MCF 10A (cell line): ENCODE results near the gene ERMN. TPM values are rescaled to one million over a fixed set of nuclear protein-coding genes. Genes with fewer than 3 reads are reported as not detected.

Source experiments
- BruUV-seq: library from RNA; stranded (reverse); fragments of 400-500 nt; replicated peaks from 2 replicates; lab custom pipeline; 2021; lab: Mats Ljungman, UMichigan
- CTCF ChIA-PET: fragments of 300-600 bp; sonication (Branson Sonifier 250); formaldehyde crosslinking; extraction: SDS; loops from one replicate; lab custom pipeline; 2021; ENCODE audit warnings: antibody characterized with exemption, inconsistent platforms; lab: Yijun Ruan, JAX
- POLR2A ChIA-PET: fragments of 300-600, 350-650 bp; sonication (Branson Sonifier 250); formaldehyde crosslinking; extraction: SDS; loops from one replicate; lab custom pipeline; 2020; ENCODE audit warnings: antibody characterized with exemption, inconsistent platforms; lab: Yijun Ruan, JAX
- DNase-seq: peaks from one replicate; pipeline ENCODE4 v3.0.0-alpha.2; 2018; ENCODE audit not compliant: unreplicated experiment
- H3K27ac Mint-ChIP-seq: one replicate; pipeline ENCODE4 v1.8.0; 2022; ENCODE audit warnings: mild to moderate bottlenecking, low read depth, mixed read lengths; ENCODE audit not compliant: unreplicated experiment
- H3K27me3 Mint-ChIP-seq: one replicate; pipeline ENCODE4 v1.8.0; 2022; ENCODE audit warnings: mixed read lengths; ENCODE audit not compliant: insufficient read depth, unreplicated experiment
- H3K36me3 Mint-ChIP-seq: one replicate; pipeline ENCODE4 v1.8.0; 2022; ENCODE audit warnings: mild to moderate bottlenecking, moderate library complexity, mixed read lengths; ENCODE audit not compliant: insufficient read depth, unreplicated experiment
- H3K4me1 Mint-ChIP-seq: one replicate; pipeline ENCODE4 v1.8.0; 2022; ENCODE audit warnings: mixed read lengths; ENCODE audit not compliant: insufficient read depth, unreplicated experiment
- H3K4me3 Mint-ChIP-seq: one replicate; pipeline ENCODE4 v1.8.0; 2022; ENCODE audit warnings: mild to moderate bottlenecking, moderate library complexity, mixed read lengths; ENCODE audit not compliant: unreplicated experiment
- H3K9me3 Mint-ChIP-seq: one replicate; pipeline ENCODE4 v1.8.0; 2022; ENCODE audit warnings: mixed read lengths; ENCODE audit not compliant: unreplicated experiment
- intact Hi-C: fragments of 100-400 bp; cut with micrococcal nuclease; formaldehyde crosslinking; loops from 2 replicates; pipeline ENCODE4 v1.14.1; 2022
- total RNA-seq: library from RNA; stranded (reverse); gene quantifications from 2 replicates; pipeline ENCODE4 v1.2.3, GENCODE V29; 2022
- TF ChIP-seq, protein P1 (sequence below): fragments of 200-600 bp; IDR thresholded peaks from one replicate; pipeline ENCODE4 v1.8.0; 2022; ENCODE audit warnings: antibody characterized with exemption, mild to moderate bottlenecking; ENCODE audit not compliant: unreplicated experiment

Gene ERMN
- total RNA-seq, 1 experiment from 2014 or later: not detected

DNA sequence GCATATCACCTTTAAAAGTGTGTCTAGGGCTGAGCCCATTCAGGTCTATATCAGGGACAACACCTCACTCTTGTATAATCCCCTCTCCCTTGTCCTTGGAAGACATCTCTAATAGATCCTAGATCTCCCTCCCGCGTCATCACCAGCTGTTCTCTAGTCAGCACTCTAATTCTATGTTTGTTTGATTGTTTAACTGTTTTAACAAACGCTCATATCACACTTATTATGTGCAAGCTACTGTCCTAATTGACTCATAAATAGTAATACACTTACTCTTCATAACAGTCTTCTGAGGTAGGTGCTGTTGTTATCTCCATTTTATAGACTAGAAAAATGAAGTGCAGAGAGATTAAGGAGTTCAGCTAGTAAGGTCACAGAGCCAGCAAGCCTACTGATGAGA lies 1.6 kb upstream of the ERMN start:
- no TSS peak for BruUV-seq
- intact Hi-C loops: loop anchor here (1.0 to 10.0 kb wide), 3 partner anchors 165 to 1952 kb away; no protein-coding TSS in a partner anchor
- no peaks in the 10 kb centered on the region for H3K27me3 Mint-ChIP-seq
- TF ChIP-seq, protein P1, sequence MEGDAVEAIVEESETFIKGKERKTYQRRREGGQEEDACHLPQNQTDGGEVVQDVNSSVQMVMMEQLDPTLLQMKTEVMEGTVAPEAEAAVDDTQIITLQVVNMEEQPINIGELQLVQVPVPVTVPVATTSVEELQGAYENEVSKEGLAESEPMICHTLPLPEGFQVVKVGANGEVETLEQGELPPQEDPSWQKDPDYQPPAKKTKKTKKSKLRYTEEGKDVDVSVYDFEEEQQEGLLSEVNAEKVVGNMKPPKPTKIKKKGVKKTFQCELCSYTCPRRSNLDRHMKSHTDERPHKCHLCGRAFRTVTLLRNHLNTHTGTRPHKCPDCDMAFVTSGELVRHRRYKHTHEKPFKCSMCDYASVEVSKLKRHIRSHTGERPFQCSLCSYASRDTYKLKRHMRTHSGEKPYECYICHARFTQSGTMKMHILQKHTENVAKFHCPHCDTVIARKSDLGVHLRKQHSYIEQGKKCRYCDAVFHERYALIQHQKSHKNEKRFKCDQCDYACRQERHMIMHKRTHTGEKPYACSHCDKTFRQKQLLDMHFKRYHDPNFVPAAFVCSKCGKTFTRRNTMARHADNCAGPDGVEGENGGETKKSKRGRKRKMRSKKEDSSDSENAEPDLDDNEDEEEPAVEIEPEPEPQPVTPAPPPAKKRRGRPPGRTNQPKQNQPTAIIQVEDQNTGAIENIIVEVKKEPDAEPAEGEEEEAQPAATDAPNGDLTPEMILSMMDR: no peak
- no peak overlapping the region for H3K27ac Mint-ChIP-seq
- CTCF ChIA-PET: interaction anchor here (0.5 to 7.7 kb wide), 74 partner anchors 8 to 1963 kb away, joined by 3 to 145 read pairs (median 5); partner anchors contain the start of gene ACVR1C
- POLR2A ChIA-PET: interaction anchor here (0.6 kb wide), 1 partner anchor 167 kb away, joined by 3 read pairs; no protein-coding TSS in a partner anchor
- no peak overlapping the region for H3K4me3 Mint-ChIP-seq
- peaks cover 8% of the 10 kb centered on the region for H3K4me1 Mint-ChIP-seq
- no peaks in the 10 kb centered on the region for H3K36me3 Mint-ChIP-seq
- DNase-seq: no peak
- no peaks in the 10 kb centered on the region for H3K9me3 Mint-ChIP-seq

DNA sequence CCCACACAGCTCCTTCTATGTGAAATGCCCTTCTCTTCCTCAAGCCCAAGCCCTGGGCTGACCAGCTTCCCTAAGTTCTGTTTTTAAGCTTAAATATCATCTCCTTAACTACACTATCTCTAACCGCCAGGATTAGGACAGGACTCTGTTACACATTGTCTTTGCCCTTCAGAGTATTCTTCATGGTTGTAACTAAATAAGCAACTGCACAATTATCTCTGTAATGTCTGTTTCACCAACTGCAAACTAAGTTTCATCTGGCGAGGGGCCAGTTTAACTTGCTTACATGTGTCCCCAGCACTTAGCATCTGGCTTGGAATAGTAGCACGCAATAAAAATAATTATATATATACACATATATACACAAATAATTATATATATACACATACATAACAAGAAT lies 1.1 kb upstream of the ERMN start:
- no peak overlapping the region for H3K27ac Mint-ChIP-seq
- H3K4me1 Mint-ChIP-seq: peaks cover 8% of the 10 kb centered on the region
- DNase-seq: no peak
- no peaks in the 10 kb centered on the region for H3K27me3 Mint-ChIP-seq
- ChIA-PET CTCF (interaction anchor here (0.6 to 7.7 kb wide), 49 partner anchors 8 to 1087 kb away, joined by 3 to 145 read pairs (median 5); partner anchors contain the start of gene ACVR1C), POLR2A (interaction anchor here (0.6 to 0.7 kb wide), 2 partner anchors 167 to 233 kb away, joined by 3 read pairs; no protein-coding TSS in a partner anchor)
- no TSS peak for BruUV-seq
- intact Hi-C loops: loop anchor here (1.0 to 10.0 kb wide), 3 partner anchors 166 to 1952 kb away; no protein-coding TSS in a partner anchor
- H3K4me3 Mint-ChIP-seq: no peak overlapping the region
- TF ChIP-seq, protein P1: no peak
- H3K9me3 Mint-ChIP-seq: no peaks in the 10 kb centered on the region
- H3K36me3 Mint-ChIP-seq: no peaks in the 10 kb centered on the region

DNA sequence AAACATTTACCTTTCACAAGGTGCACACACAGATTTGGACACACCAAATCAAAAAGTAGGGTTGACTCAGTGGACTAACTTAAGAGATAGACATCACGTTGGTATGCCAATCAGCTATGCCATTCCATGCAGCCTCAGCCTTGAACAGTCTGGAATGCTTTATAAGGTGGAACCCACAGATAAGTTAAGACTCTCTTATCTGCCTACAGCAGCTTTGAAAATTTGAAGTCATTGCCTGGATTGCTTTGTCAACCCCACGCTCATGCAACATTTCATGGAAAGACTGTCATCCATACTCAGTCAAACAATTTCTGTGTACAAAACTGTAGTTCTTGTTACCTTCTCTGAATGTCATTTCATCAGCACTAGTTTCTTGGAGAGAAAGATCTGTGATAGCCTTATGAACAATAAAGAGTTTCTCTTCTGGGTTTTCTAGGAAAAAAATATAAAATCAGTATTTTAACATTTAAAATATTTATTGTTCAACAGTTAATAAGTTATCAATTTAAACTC lies 1.2 kb downstream of the ERMN start:
- peaks cover 4% of the 10 kb centered on the region for H3K4me1 Mint-ChIP-seq

DNA sequence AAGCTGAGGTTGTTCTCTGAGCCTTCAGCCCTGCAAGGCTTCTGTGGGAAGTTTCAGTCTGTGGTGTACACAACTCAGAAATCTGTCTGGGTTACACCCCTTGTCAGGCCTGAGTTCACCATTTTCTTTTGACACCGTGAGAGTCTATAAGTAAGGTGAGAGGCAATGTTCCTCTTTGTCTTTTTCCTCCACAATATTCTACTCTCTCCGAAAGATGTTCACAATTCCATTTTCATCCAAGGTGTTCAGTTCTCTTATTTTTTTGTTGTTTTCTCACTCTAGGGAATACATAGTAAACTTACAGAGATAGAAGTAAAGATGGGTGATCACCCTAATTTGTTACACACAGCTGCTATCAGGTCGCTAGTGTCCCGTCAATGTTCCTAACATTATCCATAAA lies 3.2 kb downstream of the ERMN start:
- Mint-ChIP-seq H3K36me3 (no peaks in the 10 kb centered on the region), H3K9me3 (no peaks in the 10 kb centered on the region), H3K4me3 (no peak overlapping the region), H3K27me3 (no peaks in the 10 kb centered on the region), H3K4me1 (no peaks in the 10 kb centered on the region), H3K27ac (no peak overlapping the region)
- ChIA-PET CTCF (interaction anchor here (0.6 to 7.7 kb wide), 5 partner anchors 9 to 158 kb away, joined by 3 to 145 read pairs (median 3); no protein-coding TSS in a partner anchor), POLR2A (no interaction called here)
- no peak for DNase-seq
- TF ChIP-seq, protein P1: no peak
- intact Hi-C loops: loop anchor here (10.0 kb wide), 1 partner anchor 1948 kb away; no protein-coding TSS in a partner anchor
- no TSS peak for BruUV-seq

More for the DNA sequence above, 1.2 kb downstream of the ERMN start:
- H3K9me3 Mint-ChIP-seq: no peaks in the 10 kb centered on the region
- no peak overlapping the region for H3K27ac Mint-ChIP-seq
- no peaks in the 10 kb centered on the region for H3K27me3 Mint-ChIP-seq
- H3K4me3 Mint-ChIP-seq: no peak overlapping the region
- no peaks in the 10 kb centered on the region for H3K36me3 Mint-ChIP-seq
- BruUV-seq: no TSS peak
- CTCF ChIA-PET: interaction anchor here (0.6 to 7.7 kb wide), 8 partner anchors 12 to 686 kb away, joined by 3 to 145 read pairs (median 4); no protein-coding TSS in a partner anchor
- DNase-seq: no peak
- TF ChIP-seq, protein P1: no peak
- intact Hi-C loops: loop anchor here (10.0 kb wide), 1 partner anchor 1950 kb away; no protein-coding TSS in a partner anchor
- POLR2A ChIA-PET: no interaction called here
